Activated naive CD8-positive, alpha-beta T cell treated with anti-CD3 and anti-CD28 coated beads, Interleukin-2, amount 10 ng/mL, durations not matched to agents 7 days and 5 days (primary cell): ENCODE results near the gene CEBPZ. TPM values are rescaled to one million over a fixed set of nuclear protein-coding genes. Genes with fewer than 3 reads are reported as not detected.

ENCODE experiments used
- ATAC-seq: fragments of 150-1000 bp; cut with Tn5 transposase; one replicate; pipeline ENCODE4 v1.10.0; 2021; ENCODE audit warnings: low read depth, moderate library complexity
- POLR2A ChIA-PET: fragments of 350-600 bp; sonication (Branson Sonifier 250); formaldehyde crosslinking; loops from one replicate; lab custom pipeline; 2021; ENCODE audit warnings: antibody characterized with exemption; lab: Charles Lee
- DNase-seq: peaks from one replicate; pipeline ENCODE4 v3.0.0; 2021
- H3K27ac Mint-ChIP-seq: one replicate; pipeline ENCODE4 v1.8.0; 2022; ENCODE audit warnings: mild to moderate bottlenecking, mixed read lengths
- H3K27me3 Mint-ChIP-seq: one replicate; pipeline ENCODE4 v1.8.0; 2022; ENCODE audit warnings: mild to moderate bottlenecking, moderate library complexity, mixed read lengths
- H3K36me3 Mint-ChIP-seq: one replicate; pipeline ENCODE4 v1.8.0; 2021; ENCODE audit warnings: mild to moderate bottlenecking, mixed read lengths
- H3K4me1 Mint-ChIP-seq: one replicate; pipeline ENCODE4 v1.8.0; 2021; ENCODE audit warnings: mixed read lengths
- H3K4me3 Mint-ChIP-seq: one replicate; pipeline ENCODE4 v1.8.0; 2022; ENCODE audit warnings: mild to moderate bottlenecking, moderate library complexity, mixed read lengths
- H3K9me3 Mint-ChIP-seq: one replicate; pipeline ENCODE4 v1.8.0; 2021; ENCODE audit warnings: mixed read lengths
- total RNA-seq, 2 experiments: library from RNA; stranded (reverse); gene quantifications; one replicate each; pipeline ENCODE4 v1.2.3, GENCODE V29; 2021

CEBPZ gene
- total RNA-seq, 2 experiments from 2014 or later, result 63.7 to 66.5 TPM

DNA sequence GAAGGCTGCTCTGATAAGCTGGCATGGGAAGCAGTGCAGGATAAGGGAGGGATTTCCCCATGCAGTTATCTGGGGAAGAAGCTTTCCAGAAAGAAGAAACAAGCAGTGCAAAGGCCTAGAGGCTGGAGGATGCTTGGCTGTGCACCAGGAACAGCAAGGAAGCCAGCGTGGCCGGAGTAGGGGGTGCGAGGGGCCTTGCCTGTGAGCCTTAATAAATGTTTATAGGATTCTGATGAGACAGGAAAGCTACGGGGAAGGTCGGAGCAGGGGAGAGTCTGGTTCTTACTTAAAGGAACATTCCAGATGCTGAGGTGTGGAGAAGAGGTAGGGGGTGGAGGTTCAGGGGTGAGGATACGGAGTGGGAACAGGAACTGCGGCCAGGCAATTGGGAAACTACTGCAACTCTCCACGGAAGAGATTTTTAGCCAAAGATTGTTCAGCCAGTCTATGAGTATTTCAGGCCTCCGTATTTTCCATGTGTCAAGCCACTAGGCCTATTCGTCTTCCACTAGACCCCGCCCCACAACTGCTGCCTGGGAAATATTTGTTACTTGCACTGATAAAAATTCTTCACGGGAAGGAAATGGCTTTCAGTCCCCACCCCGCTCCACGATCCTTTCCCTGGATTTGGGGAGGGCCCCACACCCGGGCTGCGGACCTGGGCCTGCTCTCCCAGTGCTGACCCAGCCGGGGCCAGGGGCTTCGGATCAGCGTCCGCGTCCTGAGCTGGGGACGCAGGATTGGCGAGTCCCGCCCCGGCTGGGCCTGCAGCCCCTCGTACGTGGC, 75.1 kb downstream of the CEBPZ start:
- Mint-ChIP-seq H3K9me3 (peaks cover 2% of the 10 kb centered on the region), H3K27ac (peak overlapping the region; percentile 96), H3K4me3 (peak overlapping the region; percentile 96), H3K4me1 (peaks cover 43% of the 10 kb centered on the region), H3K27me3 (no peaks in the 10 kb centered on the region), H3K36me3 (peaks cover 36% of the 10 kb centered on the region)
- DNase-seq (peak; percentile 35), ATAC-seq (peak; percentile 11)
- POLR2A ChIA-PET, result interaction anchor here (0.8 to 3.0 kb wide), 16 partner anchors 9 to 1510 kb away, joined by 3 to 27 read pairs (median 4); partner anchors contain the start of genes CDC42EP3, CEBPZ, CEBPZOS and GALM

- Mint-ChIP-seq H3K9me3 (peaks cover 2% of the 10 kb centered on the region), H3K27ac (peak overlapping the region; percentile 96), H3K4me1 (peaks cover 52% of the 10 kb centered on the region), H3K36me3 (peaks cover 43% of the 10 kb centered on the region), H3K4me3 (peak overlapping the region; percentile 96), H3K27me3 (no peaks in the 10 kb centered on the region)
- DNase-seq (no peak), ATAC-seq (no peak)
- POLR2A ChIA-PET, result interaction anchor here (1.6 kb wide), 1 partner anchor 21 kb away, joined by 5 read pairs; no protein-coding TSS in a partner anchor
These were observed 76.6 kb downstream of the CEBPZ start for GRCh38 chr2:37154785-37155184.

GRCh38 chr2:37153224-37153623, 78.2 kb downstream of the CEBPZ start:
- peaks cover 53% of the 10 kb centered on the region for H3K36me3 Mint-ChIP-seq

More at GRCh38 chr2:37153224-37153623, 78.2 kb downstream of the CEBPZ start:
- DNase-seq, result no peak
- peak overlapping the region; percentile 50 for H3K4me3 Mint-ChIP-seq
- H3K27ac Mint-ChIP-seq, result no peak overlapping the region
- H3K4me1 Mint-ChIP-seq, result peaks cover 58% of the 10 kb centered on the region
- H3K27me3 Mint-ChIP-seq, result no peaks in the 10 kb centered on the region
- POLR2A ChIA-PET, result interaction anchor here (1.1 kb wide), 1 partner anchor 49 kb away, joined by 4 read pairs; no protein-coding TSS in a partner anchor
- H3K9me3 Mint-ChIP-seq, result no peaks in the 10 kb centered on the region
- no peak for ATAC-seq

Other genes with a start within 250 kb of the CEBPZ start
- 10 to 100 TPM; 24.0 to 24.3 TPM for gene HEATR5B, start 147.2 kb downstream of the CEBPZ start, total RNA-seq
- gene GPATCH11, start 147.1 kb downstream of the CEBPZ start, total RNA-seq, result 10 to 100 TPM; 10.3 to 12.1 TPM
- 100 to 1,000 TPM; 101 to 121 TPM for gene EIF2AK2, start 74.6 kb downstream of the CEBPZ start, total RNA-seq
- not detected for gene SULT6B1, start 42.9 kb downstream of the CEBPZ start, total RNA-seq
- gene CEBPZOS, start 35.1 kb downstream of the CEBPZ start, total RNA-seq, result 10 to 100 TPM; 38.1 to 41.8 TPM
- 10 to 100 TPM; 24.4 to 24.7 TPM for gene NDUFAF7, start 62 bp upstream of the CEBPZ start, total RNA-seq
- 10 to 100 TPM; 25.0 to 31.3 TPM for gene PRKD3, start 93.2 kb upstream of the CEBPZ start, total RNA-seq
- 1 to 10 TPM in 1 of 2 experiments, under 1 TPM in 1; 0.50 to 1.1 TPM for gene QPCT, start 113.0 kb upstream of the CEBPZ start, total RNA-seq